ENCODE measurements around the gene SRF. TPM values are rescaled to one million over a fixed set of nuclear protein-coding genes. Genes with fewer than 3 reads are reported as not detected.

The SRF gene
- total and polyA plus RNA-seq, 2 of the 4 experiments (the other 2 are of a cell fraction), result 20.6 to 56.3 TPM

DNA sequence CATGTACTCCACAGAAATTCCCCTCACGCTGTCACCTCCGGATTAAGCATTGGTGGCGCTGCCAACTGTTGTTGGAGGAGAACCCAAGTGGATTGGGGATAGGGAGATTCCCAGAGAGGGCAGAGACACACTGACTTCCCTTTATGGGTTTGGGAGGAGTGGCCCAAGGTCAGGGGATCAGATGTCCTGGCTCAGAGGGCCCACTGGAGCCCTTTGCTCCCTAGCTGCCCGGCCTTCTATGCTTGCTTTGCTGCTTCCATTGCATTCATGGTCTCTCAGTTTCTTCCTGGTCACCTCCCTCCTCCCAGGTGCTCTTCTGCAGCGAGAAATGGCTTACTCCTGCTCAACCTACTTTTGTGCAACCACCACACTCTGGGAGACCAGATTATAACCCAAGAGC, 25.3 kb downstream of the SRF start:
- no peak overlapping the region for H2AFZ ChIP-seq (replicated peaks; ENCODE audit: low read length, poor library complexity)
- H3K4me2 ChIP-seq (ENCODE audit: low read depth, low read length), result no peak overlapping the region
- WGBS, 2 experiments (ENCODE audit: extremely low coverage in 2 of 2, insufficient read length in 1 of 2), result 74% methylated on average over 2 of the region's 5 CpGs; no CpG with 5 or more reads in 1 of the 2 experiments
- in situ Hi-C loops (cut with MboI; ENCODE audit: low sequenced_read_pairs) (no loop called here), dilution Hi-C loops (cut with HindIII; ENCODE audit: low sequenced_read_pairs, unreplicated experiment) (no loop called here), intact Hi-C loops (cut with micrococcal nuclease) (no loop called here)
- no peak overlapping the region for H3K27ac ChIP-seq (ENCODE audit: insufficient read depth, low read length)
- H2BK120ac ChIP-seq (ENCODE audit: low read depth, low read length), result no peak overlapping the region
- no peak overlapping the region for H2AK5ac ChIP-seq (ENCODE audit: low read depth, low read length)
- H4K5ac ChIP-seq (ENCODE audit: low read depth, low read length), result no peak overlapping the region
- no TSS peak for BruUV-seq (replicated peaks)
- no peak overlapping the region for H3K4ac ChIP-seq (ENCODE audit: low read depth, low read length)
- H3K18ac ChIP-seq (ENCODE audit: low read depth, low read length), result no peak overlapping the region
- H2BK15ac ChIP-seq (ENCODE audit: low read depth, low read length), result no peak overlapping the region
- H4K8ac ChIP-seq (ENCODE audit: low read depth in 2 of 2, low read length in 2 of 2), result no peak overlapping the region
- H2BK20ac ChIP-seq (ENCODE audit: low read depth, low read length), result no peak overlapping the region
- ATAC-seq (ENCODE audit: low read depth) (no peak), DNase-seq (no peak)
- no peaks in the 10 kb centered on the region for H3K79me1 ChIP-seq (ENCODE audit: low read depth in 1 of 2, low read length in 2 of 2)
- no peak overlapping the region for H3K23ac ChIP-seq (ENCODE audit: low read depth, low read length)
- POLR2A ChIA-PET (ENCODE audit: unreplicated experiment), result no interaction called here
- TF ChIP-seq FOS (IDR thresholded peaks at IDR 0.05; ENCODE audit: low read depth, low read length), result no peak
- no peak for TF ChIP-seq BHLHE40 (IDR thresholded peaks at IDR 0.05; ENCODE audit: low read depth, low read length)
- TF ChIP-seq USF2 (IDR thresholded peaks at IDR 0.05; ENCODE audit: low read depth, low read length), result no peak
- TF ChIP-seq NFE2L2 (IDR thresholded peaks at IDR 0.05; ENCODE audit: low read depth, low read length), result no peak
- TF ChIP-seq MAFK (IDR thresholded peaks at IDR 0.05; ENCODE audit: low read depth, low read length), result no peak
- no peak for TF ChIP-seq CEBPB (IDR thresholded peaks at IDR 0.05; ENCODE audit: low read depth, low read length)
- TF ChIP-seq CHD1 (IDR thresholded peaks at IDR 0.05; ENCODE audit: low read depth, low read length), result no peak
- TF ChIP-seq SMC3 (IDR thresholded peaks at IDR 0.05; ENCODE audit: low read depth, low read length), result no peak
- no peak for TF ChIP-seq MXI1 (IDR thresholded peaks at IDR 0.05; ENCODE audit: borderline replicate concordance, low read depth, low read length)
- TF ChIP-seq MAZ (IDR thresholded peaks at IDR 0.05; ENCODE audit: borderline replicate concordance, low read depth, low read length), result no peak
- no peak for TF ChIP-seq CTCF (conservative IDR thresholded peaks at IDR 0.05; ENCODE audit: low read depth, low read length)
- TF ChIP-seq RCOR1 (IDR thresholded peaks at IDR 0.05; ENCODE audit: insufficient replicate concordance, low read length), result no peak
- no peak for TF ChIP-seq ELK1 (IDR thresholded peaks at IDR 0.05; ENCODE audit: borderline replicate concordance, low read depth, low read length)
- TF ChIP-seq POLR2A (IDR thresholded peaks at IDR 0.05; ENCODE audit: low read depth, low read length), result no peak
- TF ChIP-seq RFX5 (IDR thresholded peaks at IDR 0.05; ENCODE audit: low read depth, low read length), result no peak
- H3K9me3 ChIP-seq (ENCODE audit: control insufficient read depth, insufficient read depth, low read length), result no peaks in the 10 kb centered on the region
- CTCF ChIA-PET, result interaction anchor here (0.6 kb wide), 1 partner anchor 241 kb away, joined by 3 read pairs; no protein-coding TSS in a partner anchor
- no peak overlapping the region for H4K91ac ChIP-seq (ENCODE audit: insufficient read depth, low read depth, low read length)
- H3K9me1 ChIP-seq (ENCODE audit: insufficient read depth, low read length), result no peaks in the 10 kb centered on the region
- no peak overlapping the region for H3K9ac ChIP-seq (ENCODE audit: low read depth, low read length)
- peaks cover 49% of the 10 kb centered on the region for H3K36me3 ChIP-seq (ENCODE audit: control insufficient read depth, insufficient read depth, low read length)
- no peak overlapping the region for H2BK5ac ChIP-seq (ENCODE audit: low read depth, low read length, poor library complexity, severe bottlenecking)
- H3K4me1 ChIP-seq (ENCODE audit: control insufficient read depth, insufficient read depth, low read length), result no peaks in the 10 kb centered on the region
- H3K56ac ChIP-seq (ENCODE audit: extremely low read depth, insufficient read depth, low read length), result no peak overlapping the region
- H4K20me1 ChIP-seq (ENCODE audit: insufficient read depth, low read length), result no peaks in the 10 kb centered on the region
- H3K14ac ChIP-seq (replicated peaks; ENCODE audit: low read depth, low read length), result no peak overlapping the region
- H3K27me3 ChIP-seq (ENCODE audit: control insufficient read depth, insufficient read depth, low read length), result no peaks in the 10 kb centered on the region
- no peak overlapping the region for H3K4me3 ChIP-seq (ENCODE audit: insufficient read depth, low read depth, low read length)
- H2AK9ac ChIP-seq (replicated peaks; ENCODE audit: low read depth, low read length, poor library complexity), result peak overlapping the region; percentile 5

All from IMR-90 (cell line).